GM21526 (cell line): ENCODE measurements around the gene MAP3K8.
"Not testable (repeated sequence)": the region's sequence is repeated elsewhere in the genome, so short reads cannot be mapped to it uniquely, and the experiment has no call there.

Experiments used
- ATAC-seq: cut with Tn5 transposase; IDR thresholded peaks from one replicate; pipeline ENCODE4 v1.9.1; 2021; ENCODE audit warnings: moderate library complexity; ENCODE audit not compliant: unreplicated experiment, low FRiP score

MAP3K8 gene

DNA sequence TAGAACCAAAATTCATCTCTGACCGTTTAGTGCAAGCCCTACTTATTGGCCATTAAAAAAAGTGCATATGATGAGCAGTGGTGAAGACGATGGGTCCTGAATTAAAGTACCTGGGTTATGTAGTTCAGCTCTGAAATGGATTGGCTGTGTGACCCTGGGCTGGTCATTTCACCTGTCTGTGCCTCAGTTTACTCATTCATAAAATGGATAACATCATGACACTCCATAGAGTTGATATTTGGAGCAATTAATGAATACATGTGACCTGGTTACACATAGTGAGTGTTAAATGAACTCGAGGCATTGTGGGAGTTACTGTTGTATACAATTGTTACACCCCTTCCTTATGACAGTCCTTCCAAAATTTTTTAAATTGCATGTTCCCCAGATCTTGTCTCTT is 9.1 kb downstream of the MAP3K8 start:
- ATAC-seq, result no peak

DNA sequence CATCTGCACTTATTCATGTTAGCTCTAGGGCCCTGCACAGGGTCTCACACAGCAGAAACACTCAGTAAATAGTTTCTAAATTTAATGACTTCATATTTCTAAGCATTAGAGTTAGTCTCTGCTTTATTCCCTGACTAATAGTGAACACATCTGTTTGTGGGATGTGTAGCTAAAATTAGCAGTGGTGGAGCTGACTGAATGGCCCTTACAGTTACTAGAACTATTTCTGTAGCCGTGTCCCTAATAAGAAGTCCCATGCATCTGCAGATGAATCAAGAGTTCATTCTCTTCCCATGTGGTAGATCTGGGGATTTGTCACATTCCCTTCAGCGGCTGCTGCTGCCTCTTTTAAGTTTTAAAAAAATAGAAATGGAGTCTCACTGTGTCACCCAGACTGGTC is 11.7 kb downstream of the MAP3K8 start:
- no peak for ATAC-seq

DNA sequence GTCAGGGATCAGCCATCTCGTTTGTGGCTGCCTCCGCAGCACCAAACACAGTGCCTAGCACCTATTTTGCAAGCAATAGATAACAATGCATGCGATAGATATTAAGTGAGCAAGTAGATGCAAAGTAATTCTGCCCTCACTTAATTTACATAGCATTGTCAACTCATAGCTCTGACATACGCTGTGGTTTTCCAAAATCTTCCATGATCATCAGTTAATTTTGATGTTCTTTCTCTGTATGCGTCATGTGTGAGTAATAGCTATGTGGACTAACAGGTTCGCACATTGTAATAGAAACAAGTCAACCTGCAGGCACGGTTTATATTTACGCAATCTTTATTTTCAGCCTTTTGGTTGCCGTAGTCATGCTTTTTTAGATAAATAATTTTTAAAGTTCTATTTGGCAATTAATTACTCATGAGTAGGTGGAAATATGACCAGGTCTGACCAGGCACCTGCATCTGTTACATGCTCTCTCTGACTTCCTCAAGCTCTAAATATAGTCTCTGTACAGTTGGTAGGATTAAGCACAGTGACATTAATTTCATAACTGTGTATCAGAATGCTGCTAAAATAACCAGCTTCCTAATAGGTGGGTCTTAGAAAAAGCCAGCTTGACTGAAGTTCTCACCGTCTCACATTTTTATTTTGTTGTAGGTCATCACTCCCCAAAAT is 13.3 kb downstream of the MAP3K8 start:
- no peak for ATAC-seq

DNA sequence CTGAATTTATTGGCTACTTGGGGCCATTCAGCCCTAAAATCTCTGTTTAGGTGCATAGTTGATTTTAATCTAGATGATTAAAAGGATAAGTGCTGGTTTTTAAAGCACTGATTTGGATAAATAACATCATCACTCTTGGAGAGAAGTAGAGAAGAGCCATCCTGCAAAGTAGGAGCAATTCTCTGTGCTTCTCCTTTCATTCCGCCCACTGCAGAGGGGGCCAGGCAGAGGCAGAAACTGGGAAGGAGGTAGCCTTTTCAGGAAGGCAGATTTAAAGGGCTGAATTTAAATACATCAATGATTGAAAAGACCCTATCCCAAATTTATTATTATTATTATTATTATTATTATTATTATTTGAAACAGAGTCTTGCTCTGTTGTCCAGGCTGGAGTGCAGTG is 14.1 kb downstream of the MAP3K8 start:
- no peak for ATAC-seq

DNA sequence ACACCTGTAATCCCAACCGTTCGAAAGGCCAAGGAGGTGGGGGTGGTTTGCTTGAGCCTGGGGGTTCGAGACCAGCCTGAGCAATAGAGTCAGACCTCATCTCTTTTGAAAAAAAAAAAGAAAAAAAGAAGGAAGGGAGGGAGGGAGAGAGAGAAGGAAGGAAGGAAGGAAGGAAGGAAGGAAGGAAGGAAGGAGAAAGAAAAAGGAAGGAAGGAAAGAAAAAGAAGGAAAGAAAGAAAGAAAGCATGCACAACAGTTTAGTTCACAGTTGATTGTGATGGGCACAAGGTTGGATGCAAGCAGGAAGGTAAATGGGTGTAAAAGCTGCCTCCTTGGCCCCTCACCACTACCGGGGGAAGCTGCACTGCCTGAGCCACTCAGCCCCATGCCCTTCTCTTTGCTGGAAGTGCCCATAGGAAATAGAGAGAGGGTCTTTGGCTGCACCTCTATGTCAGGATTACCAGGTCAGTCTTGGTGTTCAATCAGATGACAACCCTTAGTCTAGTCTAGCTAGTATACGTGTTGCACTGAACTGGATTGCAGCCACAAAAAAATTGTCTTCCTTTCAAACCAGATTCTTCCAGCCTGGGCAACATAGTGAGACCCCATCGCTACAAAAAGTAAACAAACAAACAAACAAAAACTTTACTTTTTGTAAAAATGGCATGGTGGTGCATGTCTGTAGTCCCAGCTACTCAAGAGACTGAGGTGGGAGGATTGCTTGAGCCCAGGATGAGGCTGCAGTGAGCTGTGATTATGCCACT is 20.0 kb downstream of the MAP3K8 start:
- no peak for ATAC-seq

DNA sequence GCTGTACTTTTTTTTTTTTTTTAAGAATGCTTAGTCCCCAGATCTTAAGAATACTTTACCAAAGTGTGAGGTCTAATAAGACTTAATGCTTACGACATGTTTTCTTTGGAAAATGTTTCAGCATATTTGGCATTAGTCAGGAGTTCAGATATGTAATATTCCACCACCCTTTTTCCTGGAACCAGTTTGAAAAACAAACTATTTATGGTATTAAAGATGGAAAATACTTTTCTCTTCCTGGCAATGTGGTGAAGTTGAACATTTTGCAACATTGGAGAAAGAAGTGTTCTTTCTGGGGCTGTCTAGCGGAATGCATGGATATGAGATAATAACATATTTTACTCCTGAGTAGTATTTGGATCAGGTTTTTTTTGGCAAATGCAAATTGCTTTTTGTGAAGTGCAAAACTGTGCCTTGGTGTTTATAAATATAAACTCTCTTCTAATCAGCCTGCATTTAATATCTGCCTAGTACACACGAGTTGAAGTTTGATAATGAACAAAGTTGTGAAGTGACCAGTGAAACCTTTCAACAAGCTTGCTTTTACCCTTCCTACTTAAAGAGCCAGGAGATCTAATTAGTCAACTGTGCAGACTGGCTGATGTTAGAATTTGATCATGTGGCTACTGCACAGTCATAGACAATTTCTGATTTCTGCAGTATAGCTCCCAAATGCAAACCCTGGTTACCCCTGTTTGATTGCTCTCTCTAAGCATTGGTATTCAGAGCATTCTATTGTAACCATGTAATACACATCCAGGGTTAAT is 20.9 kb downstream of the MAP3K8 start:
- no peak for ATAC-seq

DNA sequence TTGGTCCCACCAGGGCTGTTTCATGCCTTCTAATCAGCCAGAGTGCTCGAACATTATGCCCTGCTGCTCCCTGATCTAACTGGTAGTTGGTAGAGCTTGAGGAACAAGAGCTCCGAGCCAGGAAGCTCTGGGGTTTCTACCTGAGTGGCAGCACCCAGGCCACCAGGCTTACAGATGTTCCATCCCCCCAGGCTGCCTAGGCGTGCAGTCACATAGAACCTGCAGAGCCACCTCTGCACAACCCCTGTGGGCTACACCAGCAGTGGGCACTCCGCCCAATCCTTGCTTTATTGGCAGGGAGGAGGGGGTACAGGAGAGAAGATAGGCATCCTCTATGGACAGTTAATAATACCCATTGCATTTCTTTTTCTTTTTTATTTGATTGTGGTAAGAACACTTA is 21.8 kb downstream of the MAP3K8 start:
- peak; percentile 62 for ATAC-seq

DNA sequence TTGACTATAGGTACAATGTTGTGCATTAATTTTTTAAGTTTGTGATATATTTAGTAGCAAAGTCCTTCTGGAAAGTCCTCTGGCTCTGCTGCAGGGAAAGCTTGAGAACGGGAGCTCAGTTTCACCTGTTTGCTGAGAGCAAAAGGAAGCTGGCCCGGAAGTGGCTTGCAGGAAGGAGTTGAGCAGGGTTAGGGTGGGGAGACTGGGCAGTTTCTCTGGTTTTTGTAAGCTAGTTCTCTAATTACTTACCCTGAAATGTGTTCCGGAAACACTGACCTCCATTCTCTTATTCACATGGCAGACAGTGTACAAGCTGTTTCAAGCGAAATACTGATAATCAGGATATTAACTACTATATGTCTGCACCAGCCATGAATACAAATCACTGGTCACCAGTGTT is 22.3 kb downstream of the MAP3K8 start:
- peak; percentile 68 for ATAC-seq

DNA sequence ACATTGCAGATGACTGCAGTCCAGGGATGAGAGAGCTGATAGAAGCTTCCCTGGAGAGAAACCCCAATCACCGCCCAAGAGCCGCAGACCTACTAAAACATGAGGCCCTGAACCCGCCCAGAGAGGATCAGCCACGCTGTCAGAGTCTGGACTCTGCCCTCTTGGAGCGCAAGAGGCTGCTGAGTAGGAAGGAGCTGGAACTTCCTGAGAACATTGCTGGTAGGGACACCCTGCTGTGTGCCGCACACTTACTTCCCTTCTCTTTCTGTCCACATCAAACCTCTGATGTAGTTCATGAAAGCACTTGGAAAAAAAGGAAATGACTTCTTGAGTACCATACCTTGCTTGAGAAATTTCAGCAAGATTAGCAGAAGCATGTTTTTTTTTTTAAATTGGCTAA is 25.3 kb downstream of the MAP3K8 start:
- no peak for ATAC-seq

DNA sequence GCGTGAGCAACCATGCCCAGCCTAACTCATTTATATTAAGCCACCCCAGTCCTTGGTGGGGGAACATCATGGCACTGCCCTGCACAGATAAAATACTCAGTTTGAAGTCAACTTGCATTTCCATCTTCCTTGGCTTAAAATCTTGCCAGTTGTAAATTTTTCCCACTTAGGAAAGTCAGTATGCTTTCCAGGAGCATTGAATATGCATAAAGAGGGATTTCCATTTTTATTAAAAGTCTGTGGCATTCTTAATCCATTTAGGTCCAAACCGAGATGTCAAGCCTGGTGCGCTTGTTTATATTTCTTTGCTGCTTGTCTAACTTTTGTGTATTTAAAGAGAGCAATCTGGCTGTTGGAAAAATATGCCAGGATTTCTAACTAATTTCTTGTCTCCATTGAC is 26.1 kb downstream of the MAP3K8 start:
- no peak for ATAC-seq

DNA sequence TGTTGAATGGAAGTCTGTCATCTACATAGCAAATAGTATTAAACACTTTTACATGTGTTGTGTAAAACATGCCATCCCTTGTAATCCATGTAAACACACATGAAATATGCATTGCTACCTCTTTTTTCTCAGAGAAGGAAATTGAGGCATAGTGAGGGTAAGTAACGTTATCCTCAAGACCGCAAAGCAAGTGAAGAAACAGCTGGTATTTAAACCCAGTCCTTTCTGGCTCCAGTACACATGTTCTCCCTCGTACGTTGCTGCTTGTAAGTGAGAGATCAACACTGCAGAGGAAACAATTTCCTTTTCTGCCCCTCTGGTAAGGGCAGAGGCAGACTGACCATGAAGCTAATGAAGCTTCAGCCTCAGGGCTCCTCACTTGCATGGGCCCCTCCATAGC is 28.5 kb downstream of the MAP3K8 start:
- no peak for ATAC-seq

DNA sequence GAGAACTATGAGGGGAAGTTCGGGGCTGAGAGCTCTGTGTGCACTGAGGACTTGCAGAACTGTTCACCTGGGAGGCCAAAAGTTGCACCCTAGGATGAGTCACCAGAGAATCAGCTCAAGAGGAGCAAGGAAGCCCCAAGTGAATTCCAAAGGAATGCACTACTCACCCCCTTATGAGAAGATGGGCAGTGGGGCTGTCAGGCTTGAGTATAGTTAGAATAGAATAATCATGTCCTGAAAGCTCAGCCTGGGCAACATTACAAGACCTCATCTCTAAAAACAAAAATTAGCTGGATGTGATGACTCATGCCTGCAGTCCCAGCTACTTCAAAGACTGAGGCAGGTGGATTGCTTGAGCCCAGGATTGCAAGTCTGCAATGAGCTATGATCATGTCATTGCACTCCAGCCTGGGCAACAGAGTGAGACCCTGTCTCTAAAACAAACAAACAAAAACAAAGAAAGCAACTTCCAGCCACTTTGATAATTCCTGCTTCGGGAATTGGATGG is 30.0 kb downstream of the MAP3K8 start:
- ATAC-seq, result no peak

DNA sequence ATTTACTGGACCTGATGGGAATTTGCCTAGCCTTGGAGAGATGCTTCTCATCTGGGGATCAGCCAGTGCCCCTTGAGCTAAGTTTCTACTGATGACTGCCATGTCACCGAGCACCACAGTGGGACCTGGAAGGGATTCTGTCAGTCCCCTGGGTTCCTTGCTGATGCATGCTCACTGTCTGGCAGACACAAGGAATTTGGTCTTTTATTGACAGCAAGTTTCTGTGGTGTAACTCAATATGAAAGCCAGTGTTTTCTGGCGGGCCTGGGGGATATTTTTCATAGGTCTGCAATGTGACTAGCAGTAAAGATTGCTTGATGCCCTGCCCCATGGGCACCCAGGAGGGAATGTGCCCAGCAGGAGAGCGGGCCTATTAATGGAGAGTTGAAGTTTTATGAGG is 30.7 kb downstream of the MAP3K8 start:
- ATAC-seq, result no peak

DNA sequence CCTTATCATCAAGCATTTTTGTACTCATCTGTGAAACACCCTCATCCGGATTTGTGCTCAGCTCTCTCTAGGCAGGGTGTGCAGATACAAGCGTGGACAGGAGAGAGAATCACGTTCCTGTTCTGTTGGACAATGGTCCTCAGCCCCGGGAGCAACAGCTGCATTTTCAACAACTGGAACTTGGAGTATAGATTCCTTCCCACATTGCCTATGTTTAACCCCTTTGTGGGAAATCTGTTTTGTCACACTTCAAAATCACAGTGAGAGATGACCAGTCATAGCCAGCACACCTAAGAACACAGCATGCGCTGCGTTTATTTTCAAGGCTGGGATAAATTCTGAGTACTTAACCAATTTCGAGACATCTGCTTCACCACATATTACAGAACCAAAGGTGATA is 32.5 kb downstream of the MAP3K8 start:
- no peak for ATAC-seq

DNA sequence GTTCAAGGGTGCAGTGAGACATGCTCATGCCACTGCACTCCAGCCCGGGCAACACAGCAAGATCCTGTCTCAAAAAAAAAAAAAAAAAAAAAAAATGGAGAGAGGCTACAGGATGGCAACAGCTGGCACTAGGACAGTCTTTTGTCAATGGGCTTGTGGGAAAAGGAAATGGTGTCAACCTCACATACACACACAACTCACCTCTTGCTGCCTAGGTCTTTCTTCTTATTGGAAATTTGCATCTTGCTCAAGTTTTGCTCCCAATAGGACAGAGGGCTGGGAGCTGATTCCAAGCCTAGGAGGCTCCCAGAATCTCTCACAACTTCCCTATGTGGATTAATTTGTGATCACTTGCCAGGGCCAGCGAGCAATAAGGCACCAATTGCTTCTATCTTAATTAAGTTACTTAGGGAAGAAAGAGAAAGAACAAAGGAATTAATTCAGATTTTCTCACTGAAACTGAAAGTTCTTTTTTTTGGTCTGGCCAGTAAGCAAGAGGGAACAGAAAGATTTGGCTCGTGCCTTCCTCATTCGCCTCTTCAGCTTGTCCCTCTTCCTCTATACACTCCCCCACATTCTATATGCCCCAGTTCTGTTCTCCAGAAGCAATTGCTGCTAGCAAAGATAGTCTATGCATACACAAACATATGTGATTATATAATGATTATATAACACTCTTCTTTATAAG is 33.8 kb downstream of the MAP3K8 start:
- peak; percentile 72 for ATAC-seq

DNA sequence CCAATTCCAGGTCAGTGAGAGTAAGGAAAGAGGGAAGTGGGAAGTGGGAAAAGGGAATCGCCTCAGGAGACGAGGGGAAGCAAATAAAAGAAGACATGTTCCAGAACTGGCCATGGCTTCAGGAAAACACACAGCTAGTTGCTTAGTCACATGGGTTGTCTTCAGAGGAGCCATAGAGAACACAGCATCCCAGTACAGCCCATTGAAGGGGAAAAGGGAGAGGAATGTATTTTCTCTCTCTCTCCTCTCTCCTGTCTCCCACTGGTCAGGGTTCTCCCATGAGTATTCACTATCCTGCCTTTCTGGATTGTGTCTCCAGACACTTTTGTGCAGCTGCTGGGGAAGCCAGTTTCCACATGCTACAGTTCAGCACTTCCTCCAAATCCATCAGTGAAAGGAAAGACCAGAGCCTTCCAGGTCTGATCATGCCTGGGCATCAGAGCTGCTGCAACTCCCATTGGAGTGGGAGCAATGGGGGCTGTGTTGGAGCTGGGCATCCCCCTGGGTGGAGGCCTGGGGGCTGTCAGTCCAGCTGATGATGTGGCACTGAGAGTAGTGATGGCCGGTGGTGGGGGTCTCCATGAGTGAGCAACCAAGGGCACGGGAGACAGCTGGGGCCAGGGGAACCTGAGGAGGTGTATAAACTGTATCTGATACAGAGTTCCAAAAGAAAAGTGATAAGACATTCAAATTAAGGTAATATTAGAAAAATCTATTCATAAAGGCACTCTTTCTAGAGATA is 38.6 kb downstream of the MAP3K8 start:
- ATAC-seq, result no peak

DNA sequence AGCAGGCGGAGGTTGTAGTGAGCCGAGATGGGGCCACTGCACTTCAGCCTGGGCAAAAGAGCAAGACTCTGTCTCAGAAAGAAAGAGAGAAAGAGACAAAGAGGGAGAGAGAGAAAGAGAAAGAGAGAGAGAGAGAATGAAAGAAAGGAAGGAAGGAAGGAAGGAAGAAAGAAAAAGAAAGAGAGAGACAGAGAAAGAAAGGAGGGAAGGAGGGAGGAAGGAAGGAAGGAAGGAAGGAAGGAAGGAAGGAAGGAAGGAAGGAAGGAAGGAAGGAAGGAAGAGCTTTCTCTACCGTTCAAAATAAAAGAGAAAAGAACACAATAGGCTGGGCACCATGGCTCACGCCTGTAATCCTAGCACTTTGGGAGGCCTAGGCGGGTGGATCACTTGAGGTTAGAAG is 41.5 kb downstream of the MAP3K8 start:
- ATAC-seq, result not testable (repeated sequence)

DNA sequence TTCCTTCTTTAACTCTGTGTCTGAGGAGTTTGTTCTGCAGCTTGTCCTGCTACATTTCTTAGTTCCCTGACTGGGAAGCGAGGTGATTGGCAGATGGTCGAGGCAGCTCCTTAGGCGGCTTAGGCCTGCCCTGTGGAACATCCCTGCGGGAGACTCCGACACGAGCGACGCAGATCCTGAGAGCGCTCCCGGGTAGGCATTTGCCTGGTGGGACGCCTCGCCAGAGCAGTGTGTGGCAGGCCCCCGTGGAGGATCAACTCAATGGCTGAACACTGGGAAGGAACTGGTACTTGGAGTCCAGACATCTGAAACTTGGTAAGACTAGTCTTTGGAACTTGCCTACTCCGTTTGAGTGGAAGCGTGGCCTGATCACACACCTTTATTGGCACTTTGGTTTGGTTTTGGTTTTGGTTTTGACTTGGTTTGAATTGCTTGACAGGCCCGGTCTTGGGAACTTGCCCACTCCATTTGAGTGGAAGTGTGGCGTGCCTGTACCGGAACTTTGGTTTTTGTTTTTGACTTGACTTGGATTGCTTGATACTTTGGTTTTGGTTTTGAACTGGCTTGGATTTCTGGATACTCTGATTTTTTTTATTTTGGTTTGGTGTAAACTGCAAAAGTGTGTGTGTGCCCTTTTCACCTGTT is 42.6 kb downstream of the MAP3K8 start:
- no peak for ATAC-seq

DNA sequence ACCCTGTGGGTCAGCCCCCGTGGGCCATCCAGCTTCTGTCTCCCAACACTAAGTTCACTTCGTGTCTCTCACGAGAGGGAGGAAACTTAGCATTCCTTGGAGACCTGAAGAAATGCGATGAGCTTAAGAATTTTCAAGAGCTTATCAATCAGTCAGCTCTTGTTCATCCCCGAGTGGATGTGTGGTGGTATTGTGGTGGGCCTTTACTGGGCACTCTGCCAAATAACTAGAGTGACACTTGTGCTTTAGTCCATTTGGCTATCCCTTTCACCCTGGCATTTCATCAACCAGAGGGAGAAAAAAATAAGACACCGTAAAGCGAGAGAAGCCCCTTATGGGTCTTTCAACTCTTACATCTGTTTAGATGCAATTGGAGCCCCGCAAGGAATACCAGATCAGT is 45.5 kb downstream of the MAP3K8 start:
- not testable (repeated sequence) for ATAC-seq

DNA sequence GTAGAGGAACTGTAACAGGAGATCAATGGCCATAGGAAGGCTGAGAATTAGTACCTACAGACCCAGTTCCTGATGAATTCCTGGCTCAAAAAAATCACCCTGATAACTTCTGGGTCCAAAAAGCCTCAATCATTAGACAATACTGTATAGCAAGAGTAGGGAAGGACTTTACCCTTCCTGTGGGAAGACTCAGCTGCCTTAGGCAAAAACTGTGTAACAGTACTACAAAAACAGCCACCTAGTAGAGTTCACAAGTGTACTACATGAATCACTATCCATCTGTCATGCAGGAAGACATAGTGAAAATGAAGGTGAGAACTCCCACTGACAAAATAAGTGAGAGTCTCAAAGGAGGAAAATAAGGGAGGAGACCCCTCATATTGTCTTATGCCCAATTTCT is 47.6 kb downstream of the MAP3K8 start:
- no peak for ATAC-seq
